Measurements from ENCODE around the gene NIPBL.
A peak's percentile ranks its signal among the peaks of the same experiment; 100 is the strongest.
"Not testable (repeated sequence)": the region's sequence is repeated elsewhere in the genome, so short reads cannot be mapped to it uniquely, and the experiment has no call there.

NIPBL gene

DNA sequence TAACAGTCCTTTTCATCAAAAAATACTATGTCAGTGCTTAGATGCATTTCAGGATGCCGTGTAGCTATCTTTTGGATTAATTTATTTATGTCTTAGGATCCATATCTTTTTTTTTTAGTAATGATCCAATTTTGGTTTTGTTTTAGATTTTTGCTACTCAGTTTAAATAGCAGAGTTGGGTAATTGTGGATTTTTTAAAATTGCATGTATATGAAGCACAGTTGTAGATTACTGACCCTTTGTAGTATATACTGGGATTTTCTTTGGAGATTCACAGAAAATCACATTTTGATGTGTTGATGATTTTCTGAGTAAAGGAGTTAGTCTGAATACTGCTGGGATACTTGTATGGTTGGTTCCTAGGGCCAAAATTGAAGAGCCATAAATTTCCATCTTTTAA, 111.8 kb downstream of the NIPBL start:
- H3K36me3 Mint-ChIP-seq (ENCODE audit: low read depth) = peaks cover 25% of the 10 kb centered on the region

DNA sequence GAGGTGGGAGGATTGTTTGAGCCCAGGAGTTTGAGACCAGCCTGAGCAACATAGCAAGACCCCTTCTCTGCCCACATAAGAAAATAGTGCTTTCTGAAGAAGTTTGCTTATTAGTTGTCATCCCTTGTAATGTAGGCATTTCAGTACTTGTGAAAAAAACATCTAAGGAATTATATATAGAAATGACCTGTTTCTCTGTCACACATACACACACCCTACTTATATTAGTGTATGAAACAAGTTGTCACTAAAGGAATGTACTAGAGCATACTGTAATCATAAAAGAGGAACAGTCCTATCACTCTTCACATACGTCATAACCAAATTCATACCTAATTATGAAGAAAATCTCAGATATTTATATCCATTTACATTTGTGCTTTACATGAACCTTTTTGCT, 122.0 kb downstream of the NIPBL start:
- Mint-ChIP-seq H3K27ac (no peak overlapping the region), H3K27me3 (ENCODE audit: low read depth, poor library complexity) (no peaks in the 10 kb centered on the region), H3K4me1 (peaks cover 10% of the 10 kb centered on the region), H3K36me3 (ENCODE audit: low read depth) (peaks cover 64% of the 10 kb centered on the region), H3K4me3 (no peak overlapping the region), H3K9me3 (no peaks in the 10 kb centered on the region)
- no peak for DNase-seq
- TF ChIP-seq, protein P1, sequence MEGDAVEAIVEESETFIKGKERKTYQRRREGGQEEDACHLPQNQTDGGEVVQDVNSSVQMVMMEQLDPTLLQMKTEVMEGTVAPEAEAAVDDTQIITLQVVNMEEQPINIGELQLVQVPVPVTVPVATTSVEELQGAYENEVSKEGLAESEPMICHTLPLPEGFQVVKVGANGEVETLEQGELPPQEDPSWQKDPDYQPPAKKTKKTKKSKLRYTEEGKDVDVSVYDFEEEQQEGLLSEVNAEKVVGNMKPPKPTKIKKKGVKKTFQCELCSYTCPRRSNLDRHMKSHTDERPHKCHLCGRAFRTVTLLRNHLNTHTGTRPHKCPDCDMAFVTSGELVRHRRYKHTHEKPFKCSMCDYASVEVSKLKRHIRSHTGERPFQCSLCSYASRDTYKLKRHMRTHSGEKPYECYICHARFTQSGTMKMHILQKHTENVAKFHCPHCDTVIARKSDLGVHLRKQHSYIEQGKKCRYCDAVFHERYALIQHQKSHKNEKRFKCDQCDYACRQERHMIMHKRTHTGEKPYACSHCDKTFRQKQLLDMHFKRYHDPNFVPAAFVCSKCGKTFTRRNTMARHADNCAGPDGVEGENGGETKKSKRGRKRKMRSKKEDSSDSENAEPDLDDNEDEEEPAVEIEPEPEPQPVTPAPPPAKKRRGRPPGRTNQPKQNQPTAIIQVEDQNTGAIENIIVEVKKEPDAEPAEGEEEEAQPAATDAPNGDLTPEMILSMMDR (IDR thresholded peaks at IDR 0.05) = no peak

More for the DNA sequence above, 111.8 kb downstream of the NIPBL start:
- no peak overlapping the region for H3K4me3 Mint-ChIP-seq
- TF ChIP-seq, protein P1 (IDR thresholded peaks at IDR 0.05) = no peak
- no peaks in the 10 kb centered on the region for H3K4me1 Mint-ChIP-seq
- no peak overlapping the region for H3K27ac Mint-ChIP-seq
- no peaks in the 10 kb centered on the region for H3K27me3 Mint-ChIP-seq (ENCODE audit: low read depth, poor library complexity)
- H3K9me3 Mint-ChIP-seq = no peaks in the 10 kb centered on the region
- DNase-seq = no peak

DNA sequence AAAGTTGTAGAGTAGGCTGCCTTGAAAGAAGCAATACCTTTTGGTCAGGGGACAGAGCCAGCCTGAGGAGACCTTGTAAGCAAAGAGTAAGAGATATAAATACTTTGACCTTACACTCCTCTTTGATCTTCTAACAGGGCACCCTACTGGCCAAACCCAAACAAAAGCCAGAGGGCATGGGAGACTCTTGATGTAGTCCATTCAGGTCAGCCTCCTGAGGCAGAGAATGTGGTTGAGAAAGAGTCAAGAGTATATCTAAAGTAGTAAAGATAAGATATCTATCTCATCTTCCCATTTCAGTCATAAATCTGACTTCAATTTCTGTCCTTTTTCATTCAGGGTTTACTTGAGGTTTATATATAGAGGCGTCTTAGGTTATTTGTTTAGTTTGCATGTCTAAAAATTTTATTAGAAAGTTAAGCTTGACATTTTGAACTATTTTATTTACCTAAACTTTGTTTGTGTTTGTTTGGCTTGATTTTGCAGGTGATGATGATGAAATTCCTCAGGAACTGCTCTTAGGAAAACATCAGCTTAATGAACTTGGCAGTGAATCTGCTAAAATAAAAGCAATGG, 125.7 kb downstream of the NIPBL start:
- TF ChIP-seq, protein P1 (IDR thresholded peaks at IDR 0.05) = no peak
- H3K36me3 Mint-ChIP-seq (ENCODE audit: low read depth) = peaks cover 40% of the 10 kb centered on the region
- H3K4me3 Mint-ChIP-seq = no peak overlapping the region
- H3K27me3 Mint-ChIP-seq (ENCODE audit: low read depth, poor library complexity) = no peaks in the 10 kb centered on the region
- peaks cover 10% of the 10 kb centered on the region for H3K4me1 Mint-ChIP-seq
- no peak overlapping the region for H3K27ac Mint-ChIP-seq
- no peak for DNase-seq
- H3K9me3 Mint-ChIP-seq = no peaks in the 10 kb centered on the region

DNA sequence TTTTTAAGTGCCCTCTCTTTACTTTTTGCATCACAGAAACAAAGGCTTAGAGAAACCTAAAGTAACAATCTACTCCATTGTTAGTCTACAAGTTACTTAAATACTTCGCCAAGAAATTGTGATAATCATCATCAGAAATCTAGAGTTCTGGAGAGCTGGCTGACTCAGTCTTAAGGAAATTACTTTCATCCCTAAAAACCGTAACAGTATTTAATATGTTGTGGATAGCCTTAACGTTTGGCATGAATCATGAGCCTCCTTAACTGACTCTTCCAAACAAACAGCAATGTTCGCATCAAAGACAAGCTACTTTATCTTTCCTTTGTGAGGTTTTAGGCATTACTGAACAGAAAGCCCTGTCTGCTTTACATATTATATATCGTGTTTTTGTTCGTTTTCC, 128.7 kb downstream of the NIPBL start:
- H3K9me3 Mint-ChIP-seq = no peaks in the 10 kb centered on the region
- H3K27ac Mint-ChIP-seq = peak overlapping the region; percentile 45
- no peak for DNase-seq
- TF ChIP-seq, protein P1 (IDR thresholded peaks at IDR 0.05) = no peak
- peaks cover 53% of the 10 kb centered on the region for H3K36me3 Mint-ChIP-seq (ENCODE audit: low read depth)
- peaks cover 2% of the 10 kb centered on the region for H3K27me3 Mint-ChIP-seq (ENCODE audit: low read depth, poor library complexity)
- H3K4me1 Mint-ChIP-seq = peaks cover 6% of the 10 kb centered on the region
- no peak overlapping the region for H3K4me3 Mint-ChIP-seq

DNA sequence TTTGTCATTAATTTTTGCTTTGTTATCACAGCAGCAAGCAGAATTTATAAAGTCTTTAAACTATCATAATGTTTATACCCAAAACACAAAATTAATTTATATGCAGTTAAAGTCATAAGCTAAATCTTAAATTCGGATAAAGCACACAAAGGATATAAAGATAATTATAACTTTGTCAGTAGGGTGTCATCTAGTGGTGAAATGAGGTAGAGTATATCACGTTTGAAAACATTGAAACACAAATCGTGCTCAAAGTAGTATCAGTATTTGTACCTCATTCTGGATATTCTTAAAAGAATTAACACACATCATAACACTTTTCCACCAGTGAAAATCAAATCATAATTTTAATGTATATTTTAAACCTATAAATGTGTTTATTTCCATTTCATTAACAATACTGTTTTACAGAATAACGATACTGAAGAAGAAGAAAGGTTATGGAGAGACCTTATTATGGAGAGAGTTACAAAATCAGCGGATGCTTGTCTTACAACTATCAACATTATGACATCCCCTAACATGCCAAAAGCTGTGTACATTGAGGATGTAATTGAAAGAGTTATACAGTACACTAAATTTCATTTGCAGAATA, 129.5 kb downstream of the NIPBL start:
- TF ChIP-seq, protein P1 (IDR thresholded peaks at IDR 0.05) = peak; percentile 45
- no peak for DNase-seq
- peaks cover 5% of the 10 kb centered on the region for H3K4me1 Mint-ChIP-seq
- H3K27me3 Mint-ChIP-seq (ENCODE audit: low read depth, poor library complexity) = peaks cover 3% of the 10 kb centered on the region
- no peaks in the 10 kb centered on the region for H3K9me3 Mint-ChIP-seq
- no peak overlapping the region for H3K4me3 Mint-ChIP-seq
- H3K36me3 Mint-ChIP-seq (ENCODE audit: low read depth) = peaks cover 53% of the 10 kb centered on the region
- no peak overlapping the region for H3K27ac Mint-ChIP-seq

DNA sequence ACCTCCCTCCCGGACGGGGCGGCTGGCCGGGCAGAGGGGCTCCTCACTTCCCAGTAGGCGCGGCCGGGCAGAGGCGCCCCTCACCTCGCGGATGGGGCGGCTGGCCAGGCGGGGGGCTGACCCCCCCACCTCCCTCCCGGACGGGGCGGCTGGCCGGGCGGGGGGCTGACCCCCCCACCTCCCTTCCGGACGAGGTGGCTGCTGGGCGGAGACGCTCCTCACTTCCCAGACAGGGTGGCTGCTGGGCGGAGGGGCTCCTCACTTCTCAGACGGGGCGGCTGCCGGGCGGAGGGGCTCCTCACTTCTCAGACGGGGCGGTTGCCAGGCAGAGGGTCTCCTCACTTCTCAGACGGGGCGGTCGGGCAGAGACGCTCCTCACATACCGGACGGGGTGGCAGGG, 136.6 kb downstream of the NIPBL start:
- not testable (repeated sequence) for H3K4me1 Mint-ChIP-seq; H3K27ac Mint-ChIP-seq; DNase-seq; H3K9me3 Mint-ChIP-seq; H3K27me3 Mint-ChIP-seq (ENCODE audit: low read depth, poor library complexity); H3K4me3 Mint-ChIP-seq
- H3K36me3 Mint-ChIP-seq (ENCODE audit: low read depth) = peaks cover 72% of the 10 kb centered on the region
